DMS79 treated with DMSO at 0.1 percent for 48 hours (cell line): ENCODE results near the gene MAP2K3.
"Not testable (repeated sequence)": the region's sequence is repeated elsewhere in the genome, so short reads cannot be mapped to it uniquely, and the experiment has no call there.

Experiments used
- DNase-seq: peaks from one replicate; lab custom pipeline; 2025; lab: John Stamatoyannopoulos, UW

MAP2K3 gene

DNA sequence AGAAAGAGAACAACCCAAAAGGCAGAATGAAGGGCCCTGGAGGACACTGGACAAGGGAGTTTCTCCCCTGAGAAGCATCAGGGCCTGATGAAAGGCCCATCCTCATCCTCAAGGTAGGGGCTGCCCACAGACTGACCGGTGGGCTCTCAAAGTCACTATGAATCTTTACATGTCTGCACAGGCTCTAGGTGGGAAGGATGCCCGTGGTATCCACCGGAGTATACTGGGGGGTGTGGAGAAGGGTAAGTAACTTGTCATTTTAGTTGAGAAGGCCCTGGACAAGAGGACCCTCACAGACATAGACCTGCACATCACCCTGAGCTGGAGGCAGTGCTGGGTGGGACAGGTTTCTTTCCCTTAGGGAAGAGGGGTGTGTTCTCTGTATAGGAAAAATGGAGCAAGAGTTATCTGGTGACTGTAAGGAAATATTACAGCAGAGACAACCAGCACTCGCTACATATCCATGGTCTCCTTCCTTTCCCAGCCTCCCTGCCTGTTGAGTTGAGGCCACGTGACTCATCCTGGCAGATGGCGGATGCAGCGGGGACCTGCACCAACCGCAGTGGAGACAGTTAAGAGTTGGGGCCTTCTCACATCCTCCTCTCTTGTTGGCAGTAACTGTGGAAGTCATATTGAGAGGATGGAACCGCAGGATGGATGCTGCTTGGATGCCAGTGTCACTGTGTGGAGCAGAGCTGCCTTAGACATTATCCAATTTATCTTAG lies 46.1 kb downstream of the MAP2K3 start:
- DNase-seq: no peak

DNA sequence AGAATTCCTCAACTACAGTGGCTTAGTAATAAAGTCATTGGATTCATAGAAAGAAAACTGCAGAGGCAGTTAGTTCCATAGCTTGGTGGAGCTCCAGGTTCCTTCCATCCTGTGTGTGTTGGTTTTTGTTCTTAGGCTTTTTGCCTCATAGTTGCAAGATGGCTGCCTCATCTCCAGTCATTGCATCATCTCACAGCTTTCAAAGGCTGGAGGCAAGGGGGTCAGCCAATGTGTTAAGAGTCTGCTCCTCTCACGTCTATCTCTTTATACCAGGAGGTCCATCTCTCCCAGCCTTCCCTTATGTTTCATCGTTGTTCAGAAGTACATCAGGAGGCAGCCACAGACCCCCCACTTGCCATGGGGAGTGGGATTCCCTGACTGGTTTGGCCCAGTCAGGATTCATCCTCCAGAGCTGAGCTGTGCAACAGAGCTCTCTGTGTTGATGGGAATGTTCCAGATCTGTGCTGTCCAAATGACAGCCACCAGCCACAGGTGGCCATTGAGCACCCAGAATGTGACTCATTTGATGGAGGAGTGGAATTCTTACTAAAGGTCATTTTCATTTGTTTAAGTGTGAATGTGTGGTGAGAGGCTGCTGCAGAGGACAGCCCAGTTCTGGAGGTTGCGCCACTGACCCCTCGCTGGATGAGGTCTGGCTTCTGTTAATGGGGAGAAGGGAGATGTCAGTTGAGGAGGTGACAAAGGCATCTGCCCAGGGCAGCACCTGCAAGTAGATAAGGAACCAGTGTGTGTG lies 52.2 kb downstream of the MAP2K3 start:
- not testable (repeated sequence) for DNase-seq

DNA sequence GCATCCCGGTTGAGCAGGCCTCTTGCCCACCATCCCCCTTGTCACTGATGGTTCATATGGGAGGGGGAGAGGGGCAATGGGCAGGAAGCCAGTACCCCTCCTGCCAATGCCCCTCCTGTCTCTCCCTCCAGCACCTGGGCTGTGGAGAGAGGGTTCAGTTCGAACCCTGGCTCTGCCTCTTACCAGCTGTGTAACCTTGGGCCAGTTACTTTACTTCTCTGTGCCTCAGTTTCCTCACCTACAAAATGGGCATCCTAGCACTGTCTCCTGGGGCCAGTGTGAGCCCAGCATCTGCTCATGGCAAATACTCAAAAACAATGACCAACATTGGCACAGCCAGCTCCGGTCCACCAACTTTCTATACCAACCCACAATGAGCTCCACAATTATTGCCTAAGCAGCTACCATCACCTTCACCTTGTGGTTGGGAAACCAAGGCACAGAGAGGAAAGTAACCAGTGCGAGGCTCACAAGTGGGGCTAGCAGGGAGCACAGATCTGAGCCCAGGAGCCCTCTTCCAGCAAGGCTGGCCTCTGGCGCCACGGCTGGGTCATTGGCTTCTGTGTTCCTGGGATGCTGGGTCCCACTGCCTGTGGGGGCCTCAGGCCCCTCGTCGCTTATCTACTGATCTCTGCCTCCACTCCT lies 53.6 kb downstream of the MAP2K3 start:
- DNase-seq: not testable (repeated sequence)

DNA sequence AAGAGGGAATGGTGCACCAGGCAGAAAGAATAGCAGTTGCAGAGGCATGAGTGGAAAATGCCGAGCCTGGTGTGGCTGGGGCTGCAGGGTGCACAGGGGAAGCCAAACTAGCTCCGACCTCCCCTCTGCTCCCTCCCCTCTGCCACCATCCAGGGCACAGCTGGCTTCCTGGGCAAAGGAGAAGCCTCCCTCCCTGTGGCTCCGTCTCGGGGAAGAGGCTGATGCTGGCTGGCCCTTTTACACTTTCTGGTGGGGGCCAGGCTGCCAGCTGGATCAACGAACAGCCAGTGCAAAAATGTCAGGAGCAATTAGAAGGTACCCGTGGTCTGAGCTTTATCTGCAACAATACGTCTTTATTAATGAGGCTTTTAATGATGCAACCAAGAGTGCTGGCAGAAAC lies 54.5 kb downstream of the MAP2K3 start:
- no peak for DNase-seq

DNA sequence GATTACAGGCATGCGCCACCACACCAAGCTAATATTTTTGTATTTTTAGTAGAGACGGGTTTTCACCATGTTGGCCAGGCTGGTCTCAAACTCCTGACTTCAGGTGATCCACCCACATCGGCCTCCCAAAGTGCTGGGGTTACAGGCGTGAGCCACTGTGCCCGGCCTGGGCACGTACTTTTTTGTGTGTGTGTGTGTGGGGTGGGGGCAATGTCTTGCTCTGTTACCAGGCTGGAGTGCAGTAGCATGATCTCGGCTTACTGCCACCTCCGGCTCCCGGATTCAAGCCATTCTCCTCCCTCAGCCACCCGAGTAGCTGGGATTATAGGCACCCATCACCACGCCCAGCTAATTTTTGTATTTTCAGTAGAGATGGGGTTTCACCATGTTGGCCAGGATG lies 55.1 kb downstream of the MAP2K3 start:
- DNase-seq: not testable (repeated sequence)

DNA sequence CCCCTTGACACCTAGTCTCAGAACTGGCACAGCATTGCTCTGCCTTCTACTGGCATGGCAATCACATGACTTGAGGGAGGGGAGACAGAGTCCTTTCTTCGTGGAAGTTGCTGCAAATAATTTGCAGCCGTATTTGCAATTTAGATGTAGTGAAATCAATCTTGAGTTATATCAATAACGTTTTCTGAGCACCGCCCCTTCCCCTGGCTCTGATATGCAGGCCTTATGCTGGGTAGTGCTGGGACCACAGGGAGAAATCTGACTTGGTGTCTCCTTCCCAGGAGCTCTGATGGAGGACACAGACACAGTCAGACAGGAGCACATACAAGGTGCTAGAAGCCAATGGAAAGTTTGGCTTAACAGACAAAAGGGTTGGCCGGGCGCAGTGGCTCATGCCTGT lies 55.9 kb downstream of the MAP2K3 start:
- not testable (repeated sequence) for DNase-seq

DNA sequence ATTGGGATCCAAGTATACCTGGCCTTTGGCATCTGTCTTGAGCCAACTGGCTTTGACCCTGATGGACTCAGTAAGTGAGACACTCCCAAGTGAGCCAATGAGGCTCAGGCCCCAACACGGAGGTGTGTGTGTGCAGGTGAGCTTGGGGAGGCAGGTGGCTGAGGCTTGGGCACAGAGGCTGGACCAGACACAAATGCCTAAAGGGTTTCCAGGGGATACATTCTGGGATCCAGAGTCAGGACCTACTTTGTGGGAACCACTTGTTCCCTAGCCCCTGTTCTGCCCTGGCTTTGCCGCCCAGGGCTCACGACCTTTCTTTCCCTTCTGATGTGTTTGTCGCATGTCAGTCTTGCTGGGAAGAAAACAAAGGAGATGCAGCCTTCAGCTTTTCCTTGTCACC lies 56.8 kb downstream of the MAP2K3 start:
- DNase-seq: not testable (repeated sequence)

DNA sequence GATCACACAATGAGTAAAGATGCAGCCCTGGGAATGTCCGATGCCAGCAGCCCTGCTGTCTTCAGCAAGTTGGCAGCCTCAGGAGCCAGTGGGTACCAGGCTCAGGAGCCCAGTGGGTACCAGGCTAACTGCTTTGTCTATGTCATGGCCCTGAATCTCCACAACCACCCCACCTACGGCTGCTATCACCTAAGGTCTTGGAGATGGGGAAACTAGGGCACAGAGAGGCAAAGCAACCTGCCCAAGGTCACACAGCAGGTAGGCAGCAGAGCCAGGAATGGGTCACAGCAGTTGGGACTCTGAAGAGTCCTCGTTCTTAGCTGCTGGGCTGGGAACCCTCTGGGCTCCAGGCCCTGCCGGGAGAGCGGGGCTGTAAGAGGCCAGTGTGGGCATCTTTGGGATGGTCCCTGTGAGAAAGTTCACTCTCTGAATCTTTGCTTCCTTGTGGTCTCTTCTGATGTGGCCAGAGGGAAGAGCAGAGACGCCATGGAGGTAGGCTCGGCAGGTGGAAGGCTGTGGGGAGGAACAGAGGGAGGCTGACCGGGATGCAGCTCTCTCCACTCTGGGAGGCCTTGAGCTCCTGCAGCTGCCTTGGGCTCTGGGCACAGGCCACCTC lies 57.5 kb downstream of the MAP2K3 start:
- not testable (repeated sequence) for DNase-seq

DNA sequence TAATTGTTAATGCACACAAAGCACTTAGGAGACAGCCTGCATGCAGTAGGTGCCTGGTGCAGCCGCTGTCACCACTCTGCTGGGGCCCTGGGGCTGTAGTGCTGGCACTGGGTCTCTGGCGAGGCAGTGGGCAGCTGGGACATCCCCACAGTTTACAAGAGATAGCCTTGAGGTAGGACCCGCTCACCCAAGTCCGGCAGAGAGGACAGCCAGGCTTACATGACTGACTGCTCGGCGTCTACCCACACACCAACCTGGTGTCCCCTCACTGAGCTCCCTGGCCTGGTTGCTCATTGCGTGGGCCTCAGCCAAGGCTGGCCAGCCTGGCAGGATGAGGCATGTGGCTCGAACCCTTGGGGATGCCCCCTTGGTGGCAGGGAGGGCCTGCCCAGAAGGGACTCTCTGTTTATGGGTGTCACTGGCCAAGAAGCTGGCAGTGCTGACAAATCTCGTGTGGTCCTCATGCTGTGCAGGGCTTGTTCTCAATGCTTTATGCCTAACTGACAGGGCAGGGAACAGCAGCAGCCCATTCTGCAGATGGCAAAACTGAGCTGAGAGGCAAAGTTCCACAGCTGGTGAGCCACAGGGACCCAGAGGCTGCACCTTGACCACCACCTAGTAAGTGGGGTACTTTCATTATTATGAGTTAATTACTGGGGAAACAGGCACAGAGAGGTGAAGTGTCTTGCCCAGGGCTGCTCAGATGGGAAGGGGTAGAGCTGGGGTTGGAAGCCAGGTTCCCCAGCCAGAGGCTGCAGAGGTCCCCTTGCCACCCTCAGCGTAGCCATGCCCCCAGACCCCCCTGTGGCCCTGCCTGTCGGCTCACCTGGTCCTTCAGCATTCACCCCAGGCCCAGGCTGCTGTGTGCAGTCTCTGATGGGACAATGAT lies 58.8 kb downstream of the MAP2K3 start:
- DNase-seq: not testable (repeated sequence)

DNA sequence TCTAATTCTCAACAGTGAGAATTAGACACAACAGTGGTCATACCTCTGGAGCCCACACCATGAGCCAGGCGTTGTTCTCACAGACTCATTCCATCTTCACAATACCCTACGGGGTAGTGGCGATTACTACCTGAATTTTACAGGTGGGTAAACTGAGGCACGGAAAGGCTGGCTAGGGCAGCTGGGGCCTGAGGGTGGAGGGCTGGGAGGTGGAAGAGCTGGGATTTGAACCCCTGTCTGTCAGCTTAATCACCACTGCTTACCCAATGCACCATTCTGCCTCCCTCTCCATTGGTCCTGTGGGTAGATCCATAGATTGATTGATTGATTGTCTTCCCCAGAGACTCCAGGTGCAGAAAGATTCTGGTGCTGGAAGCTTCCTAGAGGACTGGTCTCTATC lies 60.3 kb downstream of the MAP2K3 start:
- DNase-seq: not testable (repeated sequence)

DNA sequence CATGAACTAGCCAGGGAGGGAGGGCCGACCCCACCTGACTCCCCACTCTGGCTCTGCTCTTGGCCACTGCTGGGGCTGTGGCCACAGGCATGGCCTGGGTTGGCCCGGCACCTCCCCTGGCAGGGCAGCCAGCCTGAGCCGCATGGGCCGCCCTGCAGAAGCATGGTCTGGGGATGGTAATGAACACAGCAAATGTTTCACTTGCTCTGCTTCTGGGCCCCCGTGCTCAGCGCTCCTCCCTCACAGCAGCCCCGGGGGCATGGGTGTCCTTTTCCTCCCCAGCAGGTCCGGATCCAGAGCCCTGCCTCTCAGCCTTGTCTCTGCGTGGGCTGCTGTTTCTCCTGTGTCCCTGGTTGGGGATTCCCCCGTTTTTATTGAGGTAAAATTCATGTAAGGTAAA lies 60.7 kb downstream of the MAP2K3 start:
- no peak for DNase-seq

DNA sequence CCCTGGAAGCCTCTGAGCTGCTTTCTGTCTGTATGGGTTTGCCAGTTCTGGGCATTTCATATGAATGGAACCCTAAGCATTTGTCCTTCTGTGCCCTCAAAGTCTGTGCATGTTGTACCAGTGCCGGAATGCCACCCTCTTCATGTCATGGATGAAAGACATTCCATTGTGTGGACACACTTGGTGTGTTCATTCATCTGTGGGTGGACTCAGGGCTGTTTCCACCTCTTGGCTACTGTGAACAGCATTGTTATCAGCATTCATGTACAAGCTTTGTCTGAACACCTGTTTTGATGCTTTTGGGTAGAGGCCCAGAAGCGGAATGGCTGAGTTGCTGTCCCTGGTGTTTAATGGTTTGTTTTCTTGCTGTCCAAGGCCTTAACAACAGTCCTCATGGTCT lies 61.6 kb downstream of the MAP2K3 start:
- not testable (repeated sequence) for DNase-seq

DNA sequence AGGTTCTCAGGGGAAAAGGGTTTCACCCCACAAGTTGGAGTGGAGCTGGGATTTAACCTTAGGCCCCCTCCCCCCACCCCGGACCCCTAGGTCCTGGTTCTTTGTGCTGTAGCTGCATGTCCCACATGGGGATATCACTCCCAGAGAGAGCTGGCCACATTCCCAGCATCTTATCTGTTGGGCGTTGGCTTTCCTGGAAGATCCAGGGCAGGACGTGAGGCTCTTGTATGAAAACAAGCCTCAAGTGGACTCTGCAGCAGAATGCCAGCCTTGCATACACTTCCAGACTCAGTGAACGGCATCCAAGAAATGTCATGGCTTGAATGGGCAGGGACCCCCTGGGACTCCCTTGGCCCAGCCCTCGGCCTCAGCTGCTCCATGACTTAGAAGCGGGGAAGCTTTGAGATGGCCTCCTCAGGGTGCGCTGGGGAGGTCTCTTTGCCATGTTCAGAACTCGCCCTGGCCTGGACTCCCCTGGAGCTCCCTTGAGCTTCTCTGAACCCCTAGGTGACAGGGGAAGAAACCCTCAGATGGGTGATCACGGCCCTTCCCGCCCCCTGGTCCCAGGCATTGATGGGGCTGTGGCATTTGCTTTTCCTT lies 62.2 kb downstream of the MAP2K3 start:
- not testable (repeated sequence) for DNase-seq

DNA sequence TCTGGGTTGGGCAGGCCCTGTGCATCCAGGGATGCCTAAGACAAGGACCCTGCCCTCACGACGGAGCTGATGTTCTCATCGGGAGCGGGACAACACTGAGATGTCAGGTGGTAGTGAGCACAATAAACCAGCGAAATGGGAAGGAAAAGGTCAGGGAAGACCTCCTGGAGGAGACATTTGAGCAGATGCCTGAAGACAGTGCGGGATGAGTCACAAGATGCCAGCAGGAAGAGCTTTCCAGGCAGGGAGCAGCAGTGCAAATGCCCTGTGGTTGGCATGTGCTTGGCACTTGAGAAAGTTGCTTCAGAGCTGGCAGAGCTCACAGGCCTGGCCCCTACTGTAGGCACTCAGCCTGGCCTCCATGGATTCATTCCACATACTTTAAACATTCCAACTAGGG lies 63.1 kb downstream of the MAP2K3 start:
- DNase-seq: not testable (repeated sequence)

DNA sequence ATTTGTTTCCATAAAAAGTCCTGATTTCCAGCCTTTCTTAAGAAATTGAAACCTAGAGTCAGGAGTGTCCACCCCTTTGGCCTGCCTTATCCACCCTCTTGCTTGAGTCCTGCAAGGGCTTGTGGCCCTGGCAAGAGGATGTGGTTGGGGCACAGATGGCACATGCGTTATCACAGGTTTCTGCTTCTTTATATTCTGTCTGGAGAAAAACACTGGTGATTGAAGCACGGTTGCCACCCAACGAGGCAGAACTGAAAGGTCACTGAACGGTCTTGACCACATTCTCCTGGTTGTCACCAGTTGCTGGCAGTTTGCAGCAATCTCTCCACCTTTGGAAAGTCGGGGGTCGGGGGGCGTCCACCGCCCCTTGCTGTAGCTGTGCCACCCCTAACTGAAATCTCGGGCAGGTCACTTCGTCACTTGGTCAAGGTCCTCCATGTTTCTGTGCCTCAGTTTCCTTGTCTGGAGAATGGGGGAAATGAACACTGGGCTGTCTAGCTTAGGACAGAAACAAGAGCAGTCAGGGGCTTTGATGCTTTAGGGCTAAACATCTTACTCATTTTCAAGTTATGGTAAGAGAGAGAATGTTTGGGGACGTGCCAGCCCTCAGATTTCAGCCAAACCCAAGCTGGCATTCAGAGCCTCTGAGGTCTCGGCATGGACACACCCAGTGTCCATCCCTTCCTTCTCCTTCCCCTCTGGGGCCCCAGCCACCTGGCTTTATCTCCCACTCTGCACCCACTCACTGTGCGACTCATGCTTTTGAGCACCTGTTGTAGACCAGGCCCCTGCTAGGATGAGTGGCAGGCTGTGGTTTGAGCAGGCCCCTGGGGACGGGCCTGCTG lies 63.8 kb downstream of the MAP2K3 start:
- not testable (repeated sequence) for DNase-seq

DNA sequence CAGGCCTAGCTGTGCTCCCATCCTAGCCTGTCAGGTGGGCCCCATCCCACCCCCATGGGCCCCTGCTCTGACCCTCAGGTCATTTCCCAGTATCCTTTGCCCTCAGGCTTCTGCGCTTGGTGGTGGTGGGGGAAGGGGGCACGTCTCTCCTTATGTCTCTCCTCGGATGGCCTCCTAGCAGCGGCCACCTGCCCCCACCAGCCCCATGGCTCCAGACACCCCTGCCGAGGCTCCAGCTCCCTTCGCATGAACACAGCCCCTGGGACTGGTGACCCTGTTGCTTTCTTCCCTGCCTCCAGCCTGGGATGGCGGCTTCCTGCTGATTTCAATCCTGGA lies 64.4 kb downstream of the MAP2K3 start:
- DNase-seq: not testable (repeated sequence)

DNA sequence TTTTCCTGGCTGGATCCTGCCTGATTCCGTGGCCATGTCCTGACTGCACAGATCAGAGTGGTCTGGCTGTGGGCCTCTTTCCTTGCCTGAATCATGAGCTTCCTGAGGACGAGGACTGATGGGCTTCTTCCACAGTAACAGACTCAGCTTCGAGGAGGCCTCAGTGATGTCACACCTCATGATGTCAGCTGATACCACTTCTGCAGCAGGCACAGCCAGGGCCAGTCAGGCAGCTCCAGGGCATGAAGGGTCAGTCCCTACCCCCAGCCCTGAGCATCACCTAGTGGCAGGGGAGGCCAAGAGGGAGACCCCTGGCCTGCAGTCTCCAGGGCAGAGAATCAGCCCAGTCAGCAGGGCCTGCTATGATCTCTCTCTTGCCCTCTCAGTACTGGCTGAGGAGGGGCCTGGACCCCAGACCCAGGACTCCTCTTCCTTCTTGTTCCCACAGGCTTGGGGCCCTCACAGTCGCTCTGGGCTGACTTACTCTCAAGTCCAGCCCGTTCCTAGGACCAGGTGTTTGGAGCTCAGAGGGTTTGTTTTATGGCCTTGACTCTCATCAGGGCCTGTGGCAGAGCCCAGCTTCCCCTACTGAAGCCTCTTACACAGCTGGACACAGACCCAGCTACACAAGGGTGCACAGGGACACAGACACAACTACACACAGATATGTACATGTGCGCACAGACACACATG lies 65.0 kb downstream of the MAP2K3 start:
- not testable (repeated sequence) for DNase-seq

DNA sequence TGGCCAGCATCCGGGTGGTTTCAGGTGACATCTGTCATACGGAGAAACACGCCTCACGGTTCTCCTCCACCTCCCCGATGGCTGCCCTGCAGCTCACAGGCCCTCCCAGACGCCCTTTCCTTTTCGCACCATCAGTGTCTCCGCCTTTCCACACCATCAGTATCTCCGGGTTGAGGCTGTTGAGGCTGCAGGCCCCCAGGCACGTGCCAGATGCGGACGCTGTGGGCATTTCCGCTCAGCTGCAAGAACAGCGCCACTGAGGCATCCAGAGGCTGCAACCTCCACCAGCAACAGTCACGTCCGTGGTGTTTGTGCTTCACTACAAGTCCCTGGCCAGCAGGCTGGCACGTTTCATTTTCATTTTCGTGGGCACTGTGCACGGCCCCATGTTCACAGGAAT lies 66.0 kb downstream of the MAP2K3 start:
- DNase-seq: not testable (repeated sequence)

DNA sequence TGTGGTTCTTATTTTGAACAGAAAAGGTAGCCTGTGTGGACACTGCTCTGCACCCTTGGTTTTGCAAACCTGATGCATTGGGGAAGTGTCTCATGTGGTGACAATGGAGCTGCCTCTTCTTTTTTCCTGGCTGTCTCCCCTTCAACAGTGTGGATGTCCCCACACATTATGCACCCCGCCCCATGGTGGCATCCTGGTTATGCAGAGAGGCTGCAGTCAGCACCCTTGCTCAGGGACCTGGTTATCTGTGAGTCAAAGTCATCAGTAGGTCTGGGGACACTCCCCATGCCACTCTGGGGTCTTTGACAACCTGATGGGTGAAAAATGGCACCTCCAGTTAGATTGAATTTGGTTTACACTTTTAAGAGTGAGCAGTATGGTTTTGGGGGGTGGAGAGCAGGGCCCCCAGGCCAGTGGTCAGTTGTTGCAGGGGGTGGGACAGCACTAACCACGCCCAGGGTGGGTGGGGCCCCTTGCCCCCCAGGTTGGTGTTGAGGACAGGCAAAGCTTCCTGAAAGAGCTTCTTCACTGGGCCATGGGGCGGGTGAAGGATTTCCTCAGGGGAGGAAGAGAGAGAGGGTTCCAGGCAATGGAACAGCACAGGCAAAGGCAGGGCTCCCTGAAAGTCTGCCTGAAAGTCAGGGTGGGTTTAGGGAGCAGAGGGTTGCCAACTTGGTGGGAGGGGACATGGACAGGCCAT lies 67.0 kb downstream of the MAP2K3 start:
- DNase-seq: no peak
